ENCODE measurements around the gene MAN2A1.

The MAN2A1 gene

DNA sequence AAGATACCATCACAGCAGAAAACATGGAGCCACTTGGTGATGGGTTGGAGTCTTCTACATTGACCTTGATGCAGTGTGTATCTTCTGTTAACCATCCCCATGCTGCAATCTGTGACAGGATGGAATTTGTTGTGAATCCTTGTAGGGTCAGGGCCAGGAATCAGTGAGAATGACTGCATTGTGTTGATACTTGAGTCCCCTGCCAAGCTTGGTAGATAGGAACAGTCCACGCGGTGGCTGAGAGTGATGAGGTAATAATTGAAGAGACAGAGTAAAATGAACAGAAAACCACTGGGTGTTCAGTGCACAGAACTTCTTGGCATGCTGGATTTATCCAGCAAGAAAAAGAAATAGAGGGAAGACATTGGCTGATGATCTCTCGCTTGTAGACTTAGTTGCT is 217.5 kb downstream of the MAN2A1 start:
- H3K36me3 ChIP-seq (ENCODE audit: control insufficient read depth, insufficient read depth, low read length), result no peaks in the 10 kb centered on the region
- H3K27ac ChIP-seq (ENCODE audit: low read depth, low read length), result no peak overlapping the region
- H3K4me1 ChIP-seq (ENCODE audit: control insufficient read depth, insufficient read depth, low read length), result no peaks in the 10 kb centered on the region
- H3K4me3 ChIP-seq (ENCODE audit: low read depth, low read length), result no peak overlapping the region
- H3K9ac ChIP-seq (ENCODE audit: low read length), result no peak overlapping the region
- H3K9me3 ChIP-seq (ENCODE audit: control insufficient read depth, insufficient read depth, low read depth, low read length), result no peaks in the 10 kb centered on the region
- no peaks in the 10 kb centered on the region for H3K27me3 ChIP-seq (ENCODE audit: control insufficient read depth, insufficient read depth, low read length)

DNA sequence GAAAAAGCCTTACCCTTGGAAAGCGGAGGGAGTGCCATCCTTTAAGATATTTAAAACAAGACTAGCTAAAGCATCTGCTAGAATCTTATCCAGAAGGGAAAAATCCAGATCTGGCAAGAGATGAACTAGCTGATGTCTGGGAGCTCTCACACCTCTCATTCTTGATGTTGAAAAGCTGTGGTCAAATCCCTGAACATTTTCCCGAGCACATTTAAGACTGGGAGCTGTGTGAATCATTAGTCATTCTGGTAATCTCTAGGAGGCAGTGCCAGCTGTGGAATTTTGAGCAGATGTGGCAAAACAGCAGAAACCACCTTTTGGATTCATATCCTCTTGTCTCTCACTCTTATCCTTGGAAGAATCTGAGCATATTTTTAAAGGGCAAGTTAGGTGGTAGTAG is 218.0 kb downstream of the MAN2A1 start:
- Histone ChIP-seq H3K9ac (ENCODE audit: low read length) (no peak overlapping the region), H3K9me3 (ENCODE audit: control insufficient read depth, insufficient read depth, low read depth, low read length) (no peaks in the 10 kb centered on the region), H3K27me3 (ENCODE audit: control insufficient read depth, insufficient read depth, low read length) (no peaks in the 10 kb centered on the region), H3K4me1 (ENCODE audit: control insufficient read depth, insufficient read depth, low read length) (no peaks in the 10 kb centered on the region), H3K36me3 (ENCODE audit: control insufficient read depth, insufficient read depth, low read length) (no peaks in the 10 kb centered on the region), H3K4me3 (ENCODE audit: low read depth, low read length) (no peak overlapping the region), H3K27ac (ENCODE audit: low read depth, low read length) (no peak overlapping the region)

DNA sequence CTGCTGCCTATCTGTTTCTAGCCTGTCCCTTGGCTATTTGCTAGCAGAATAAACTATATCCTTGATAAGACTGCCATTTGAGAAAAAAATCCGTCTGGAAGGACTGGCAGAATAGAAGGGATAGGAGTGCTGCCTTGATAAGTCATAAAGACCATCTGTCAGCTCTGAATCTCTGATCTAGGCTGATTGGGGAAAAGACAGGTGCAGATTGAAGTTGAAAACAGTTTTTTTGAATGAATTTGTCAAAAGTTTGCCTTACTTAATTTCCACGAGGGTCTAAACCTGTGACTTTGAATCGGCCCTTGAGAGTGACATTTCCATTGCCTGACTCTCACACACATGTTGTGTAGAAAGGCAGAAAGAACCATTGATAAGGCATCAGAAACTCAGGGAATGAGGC is 218.6 kb downstream of the MAN2A1 start:
- Histone ChIP-seq H3K36me3 (ENCODE audit: control insufficient read depth, insufficient read depth, low read length) (no peaks in the 10 kb centered on the region), H3K27me3 (ENCODE audit: control insufficient read depth, insufficient read depth, low read length) (no peaks in the 10 kb centered on the region), H3K9me3 (ENCODE audit: control insufficient read depth, insufficient read depth, low read depth, low read length) (no peaks in the 10 kb centered on the region), H3K4me1 (ENCODE audit: control insufficient read depth, insufficient read depth, low read length) (no peaks in the 10 kb centered on the region), H3K27ac (ENCODE audit: low read depth, low read length) (no peak overlapping the region), H3K4me3 (ENCODE audit: low read depth, low read length) (no peak overlapping the region), H3K9ac (ENCODE audit: low read length) (no peak overlapping the region)

DNA sequence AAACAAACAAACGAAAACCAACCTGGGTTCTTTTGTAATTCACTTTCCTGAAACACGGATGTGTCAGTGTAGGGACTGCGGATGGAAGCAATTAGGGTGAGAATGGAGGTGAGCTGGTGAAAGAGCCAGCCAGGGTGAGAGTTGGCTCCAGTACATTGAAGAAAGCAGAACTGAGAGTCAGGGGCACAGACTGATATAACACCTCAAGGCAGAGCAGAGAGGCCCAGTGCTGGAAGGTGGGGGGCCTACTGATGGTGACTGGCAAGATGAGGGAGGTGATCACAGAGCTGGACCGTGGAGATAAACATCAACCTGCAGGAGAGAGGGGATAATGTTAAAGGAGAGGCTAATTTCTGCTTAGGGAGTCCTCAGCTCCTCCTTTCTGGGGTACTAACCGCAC is 221.1 kb downstream of the MAN2A1 start:
- Histone ChIP-seq H3K27ac (ENCODE audit: low read depth, low read length) (no peak overlapping the region), H3K9me3 (ENCODE audit: control insufficient read depth, insufficient read depth, low read depth, low read length) (no peaks in the 10 kb centered on the region), H3K4me3 (ENCODE audit: low read depth, low read length) (no peak overlapping the region), H3K9ac (ENCODE audit: low read length) (no peak overlapping the region), H3K36me3 (ENCODE audit: control insufficient read depth, insufficient read depth, low read length) (no peaks in the 10 kb centered on the region), H3K27me3 (ENCODE audit: control insufficient read depth, insufficient read depth, low read length) (no peaks in the 10 kb centered on the region), H3K4me1 (ENCODE audit: control insufficient read depth, insufficient read depth, low read length) (no peaks in the 10 kb centered on the region)

DNA sequence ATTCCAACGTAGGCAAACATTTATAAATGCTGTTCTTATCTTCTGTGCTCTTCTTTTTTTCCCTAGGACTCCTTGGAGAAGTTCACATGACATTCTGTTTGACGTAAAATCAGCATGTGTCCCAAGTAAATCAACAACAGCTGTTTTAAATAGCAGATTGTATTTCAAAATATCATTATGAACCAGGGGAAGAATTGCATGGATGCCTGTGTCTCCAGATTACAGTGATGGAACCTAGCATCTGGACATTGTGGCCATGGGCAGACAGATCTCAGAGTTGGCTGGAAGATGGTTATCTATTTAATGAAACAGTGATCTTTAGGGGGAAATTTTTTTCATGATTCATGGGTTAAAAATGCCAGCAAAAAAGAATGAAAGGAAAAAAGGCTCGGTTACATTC is 222.0 kb downstream of the MAN2A1 start:
- Histone ChIP-seq H3K4me1 (ENCODE audit: control insufficient read depth, insufficient read depth, low read length) (no peaks in the 10 kb centered on the region), H3K4me3 (ENCODE audit: low read depth, low read length) (no peak overlapping the region), H3K36me3 (ENCODE audit: control insufficient read depth, insufficient read depth, low read length) (no peaks in the 10 kb centered on the region), H3K27me3 (ENCODE audit: control insufficient read depth, insufficient read depth, low read length) (no peaks in the 10 kb centered on the region), H3K27ac (ENCODE audit: low read depth, low read length) (no peak overlapping the region), H3K9me3 (ENCODE audit: control insufficient read depth, insufficient read depth, low read depth, low read length) (no peaks in the 10 kb centered on the region), H3K9ac (ENCODE audit: low read length) (no peak overlapping the region)

DNA sequence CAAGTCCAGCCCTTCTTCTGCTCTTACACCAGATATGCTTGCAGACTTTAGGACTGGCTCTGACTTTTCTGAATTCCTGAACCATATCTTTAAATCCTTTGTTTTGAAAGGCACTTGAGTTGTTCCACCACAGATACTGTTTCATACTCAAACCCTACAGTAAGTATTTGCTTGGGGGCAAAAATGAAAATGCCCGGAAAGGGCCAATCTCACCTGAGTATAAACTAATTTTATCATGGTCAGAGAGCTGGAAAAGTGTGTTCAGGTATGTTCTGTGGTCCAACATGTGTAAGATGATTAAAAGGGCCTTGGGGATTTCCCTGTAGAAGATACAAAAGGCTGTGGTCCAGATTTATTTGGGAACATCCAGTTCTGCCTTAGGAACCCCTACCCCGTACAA is 225.2 kb downstream of the MAN2A1 start:
- H3K27ac ChIP-seq (ENCODE audit: low read depth, low read length), result no peak overlapping the region

DNA sequence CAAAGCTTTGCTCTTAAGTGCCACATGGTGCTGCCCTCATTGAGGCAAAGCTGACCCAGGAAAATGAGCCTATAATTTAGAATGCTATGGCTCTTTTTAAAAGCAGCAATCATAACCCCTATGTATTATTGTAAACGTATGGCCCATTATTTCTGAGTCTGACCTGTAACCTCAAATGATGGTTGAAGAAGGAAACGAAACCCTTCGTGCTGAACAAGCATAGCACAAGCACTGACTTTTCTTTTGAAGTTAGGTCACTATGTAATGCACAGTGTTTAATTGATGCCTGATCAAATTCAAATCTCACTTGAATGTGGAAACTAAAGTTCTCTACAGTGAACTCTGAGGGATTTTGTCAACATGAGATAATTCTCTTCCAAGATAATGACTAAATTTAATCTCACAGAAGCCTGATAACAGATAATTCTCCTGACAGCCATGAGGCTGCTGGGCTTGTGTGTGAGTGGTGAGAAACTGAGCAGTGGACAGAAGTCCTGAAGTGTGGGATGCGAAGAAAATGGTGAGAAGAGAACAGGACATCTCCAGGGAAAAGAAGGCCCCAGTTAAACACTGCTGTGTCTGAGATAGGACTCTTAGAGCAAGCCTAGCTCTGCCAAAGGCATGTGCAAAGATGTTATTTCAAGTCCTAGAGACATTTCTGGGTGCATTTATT is 226.9 kb downstream of the MAN2A1 start:
- Histone ChIP-seq H3K27ac (ENCODE audit: low read depth, low read length) (no peak overlapping the region), H3K9me3 (ENCODE audit: control insufficient read depth, insufficient read depth, low read depth, low read length) (no peaks in the 10 kb centered on the region), H3K4me3 (ENCODE audit: low read depth, low read length) (no peak overlapping the region), H3K9ac (ENCODE audit: low read length) (no peak overlapping the region), H3K4me1 (ENCODE audit: control insufficient read depth, insufficient read depth, low read length) (no peaks in the 10 kb centered on the region), H3K36me3 (ENCODE audit: control insufficient read depth, insufficient read depth, low read length) (no peaks in the 10 kb centered on the region), H3K27me3 (ENCODE audit: control insufficient read depth, insufficient read depth, low read length) (no peaks in the 10 kb centered on the region)

More for the DNA sequence above, 225.2 kb downstream of the MAN2A1 start:
- H3K36me3 ChIP-seq (ENCODE audit: control insufficient read depth, insufficient read depth, low read length), result no peaks in the 10 kb centered on the region
- no peak overlapping the region for H3K4me3 ChIP-seq (ENCODE audit: low read depth, low read length)
- H3K9ac ChIP-seq (ENCODE audit: low read length), result no peak overlapping the region
- no peaks in the 10 kb centered on the region for H3K4me1 ChIP-seq (ENCODE audit: control insufficient read depth, insufficient read depth, low read length)
- H3K27me3 ChIP-seq (ENCODE audit: control insufficient read depth, insufficient read depth, low read length), result no peaks in the 10 kb centered on the region
- H3K9me3 ChIP-seq (ENCODE audit: control insufficient read depth, insufficient read depth, low read depth, low read length), result no peaks in the 10 kb centered on the region
